Measurements from ENCODE around the gene HSD17B12. TPM values are rescaled to one million over a fixed set of nuclear protein-coding genes. Genes with fewer than 3 reads are reported as not detected.
"Not testable (repeated sequence)": the region's sequence is repeated elsewhere in the genome, so short reads cannot be mapped to it uniquely, and the experiment has no call there.

HSD17B12 gene
- total RNA-seq, 1 experiment from 2014 or later, result 49.3 TPM

GRCh38 chr11:43676933-43677332, 3.6 kb upstream of the HSD17B12 start:
- DNase-seq, result no peak
- Histone ChIP-seq H3K9me3 (no peaks in the 10 kb centered on the region; the same call in 1 of the 2 replicates), H3K27me3 (peaks cover 20% of the 10 kb centered on the region), H3K4me3 (no peak overlapping the region), H3K36me3 (peaks cover 2% of the 10 kb centered on the region; the same call in 1 of the 2 replicates)

GRCh38 chr11:43681401-43681942, 934 bp downstream of the HSD17B12 start:
- peak overlapping the region; percentile 73 for H3K4me3 ChIP-seq
- DNase-seq, result no peak
- no peaks in the 10 kb centered on the region for H3K27me3 ChIP-seq

GRCh38 chr11:43682081-43682480, 1.5 kb downstream of the HSD17B12 start:
- not testable (repeated sequence) for H3K9me3 ChIP-seq, DNase-seq, H3K27me3 ChIP-seq
- Histone ChIP-seq H3K36me3 (peaks cover 25% of the 10 kb centered on the region), H3K4me3 (peak overlapping the region; percentile 73)

More at GRCh38 chr11:43681401-43681942, 934 bp downstream of the HSD17B12 start:
- peaks cover 25% of the 10 kb centered on the region for H3K36me3 ChIP-seq
- no peaks in the 10 kb centered on the region; the same call in 1 of the 2 replicates for H3K9me3 ChIP-seq

- H3K4me3 ChIP-seq, result no peak overlapping the region
- no peaks in the 10 kb centered on the region for H3K27me3 ChIP-seq
- peaks cover 32% of the 10 kb centered on the region for H3K36me3 ChIP-seq
- H3K9me3 ChIP-seq, result no peaks in the 10 kb centered on the region
- DNase-seq, result no peak
Observed at GRCh38 chr11:43685440-43685839, 4.9 kb downstream of the HSD17B12 start.

- Histone ChIP-seq H3K36me3 (peaks cover 32% of the 10 kb centered on the region), H3K4me3 (no peak overlapping the region), H3K27me3 (no peaks in the 10 kb centered on the region), H3K9me3 (no peaks in the 10 kb centered on the region)
- no peak for DNase-seq
Observed at GRCh38 chr11:43686207-43686606, 5.7 kb downstream of the HSD17B12 start.

GRCh38 chr11:43687120-43687791, 6.7 kb downstream of the HSD17B12 start:
- Histone ChIP-seq H3K4me3 (no peak overlapping the region), H3K36me3 (peaks cover 31% of the 10 kb centered on the region), H3K9me3 (no peaks in the 10 kb centered on the region), H3K27me3 (no peaks in the 10 kb centered on the region)
- DNase-seq, result peak; percentile 9

- H3K9me3 ChIP-seq, result no peaks in the 10 kb centered on the region
- no peak overlapping the region for H3K4me3 ChIP-seq
- no peak for DNase-seq
- H3K36me3 ChIP-seq, result peaks cover 24% of the 10 kb centered on the region
- no peaks in the 10 kb centered on the region for H3K27me3 ChIP-seq
Observed at GRCh38 chr11:43688394-43688793, 7.9 kb downstream of the HSD17B12 start.

GRCh38 chr11:43689167-43689566, 8.6 kb downstream of the HSD17B12 start:
- DNase-seq, result no peak
- Histone ChIP-seq H3K36me3 (peaks cover 20% of the 10 kb centered on the region), H3K27me3 (no peaks in the 10 kb centered on the region), H3K4me3 (no peak overlapping the region), H3K9me3 (no peaks in the 10 kb centered on the region)

- H3K36me3 ChIP-seq, result peaks cover 18% of the 10 kb centered on the region
- no peak for DNase-seq
- H3K9me3 ChIP-seq, result no peaks in the 10 kb centered on the region; the same call in 1 of the 2 replicates
- no peak overlapping the region for H3K4me3 ChIP-seq
- no peaks in the 10 kb centered on the region for H3K27me3 ChIP-seq
Observed at GRCh38 chr11:43690929-43691725, 10.6 kb downstream of the HSD17B12 start.

- no peak for DNase-seq
- H3K27me3 ChIP-seq, result no peaks in the 10 kb centered on the region
- no peak overlapping the region for H3K4me3 ChIP-seq
- peaks cover 19% of the 10 kb centered on the region for H3K36me3 ChIP-seq
- no peaks in the 10 kb centered on the region; the same call in 1 of the 2 replicates for H3K9me3 ChIP-seq
Observed at GRCh38 chr11:43691806-43692205, 11.3 kb downstream of the HSD17B12 start.

- Histone ChIP-seq H3K27me3 (no peaks in the 10 kb centered on the region), H3K4me3 (no peak overlapping the region), H3K9me3 (no peaks in the 10 kb centered on the region; the same call in 1 of the 2 replicates), H3K36me3 (peaks cover 21% of the 10 kb centered on the region)
- no peak for DNase-seq
Observed at GRCh38 chr11:43693069-43693468, 12.5 kb downstream of the HSD17B12 start.

- no peaks in the 10 kb centered on the region for H3K27me3 ChIP-seq
- no peak for DNase-seq
- H3K9me3 ChIP-seq, result no peaks in the 10 kb centered on the region; the same call in 1 of the 2 replicates
- no peak overlapping the region for H3K4me3 ChIP-seq
- peaks cover 21% of the 10 kb centered on the region for H3K36me3 ChIP-seq
Observed at GRCh38 chr11:43693731-43694130, 13.2 kb downstream of the HSD17B12 start.

GRCh38 chr11:43694477-43694876, 13.9 kb downstream of the HSD17B12 start:
- no peak for DNase-seq
- H3K36me3 ChIP-seq, result peaks cover 21% of the 10 kb centered on the region
- H3K9me3 ChIP-seq, result peaks cover 3% of the 10 kb centered on the region; the same call in 1 of the 2 replicates
- no peak overlapping the region for H3K4me3 ChIP-seq
- H3K27me3 ChIP-seq, result no peaks in the 10 kb centered on the region

GRCh38 chr11:43697679-43698078, 17.1 kb downstream of the HSD17B12 start:
- no peak for DNase-seq

GRCh38 chr11:43699870-43700269, 19.3 kb downstream of the HSD17B12 start:
- Histone ChIP-seq H3K27me3 (no peaks in the 10 kb centered on the region), H3K4me3 (no peak overlapping the region), H3K36me3 (peaks cover 16% of the 10 kb centered on the region), H3K9me3 (peaks cover 22% of the 10 kb centered on the region)
- no peak for DNase-seq

More at GRCh38 chr11:43697679-43698078, 17.1 kb downstream of the HSD17B12 start:
- Histone ChIP-seq H3K27me3 (no peaks in the 10 kb centered on the region), H3K4me3 (no peak overlapping the region), H3K9me3 (peaks cover 20% of the 10 kb centered on the region), H3K36me3 (peaks cover 19% of the 10 kb centered on the region)

- Histone ChIP-seq H3K36me3 (peaks cover 7% of the 10 kb centered on the region), H3K9me3 (peaks cover 11% of the 10 kb centered on the region), H3K27me3 (no peaks in the 10 kb centered on the region)
Observed at GRCh38 chr11:43706631-43707030, 26.1 kb downstream of the HSD17B12 start.

GRCh38 chr11:43708776-43709175, 28.2 kb downstream of the HSD17B12 start:
- H3K9me3 ChIP-seq, result no peaks in the 10 kb centered on the region
- DNase-seq, result no peak
- no peak overlapping the region for H3K4me3 ChIP-seq
- peaks cover 7% of the 10 kb centered on the region; the same call in 1 of the 2 replicates for H3K36me3 ChIP-seq
- H3K27me3 ChIP-seq, result no peaks in the 10 kb centered on the region

More at GRCh38 chr11:43706631-43707030, 26.1 kb downstream of the HSD17B12 start:
- no peak for DNase-seq
- no peak overlapping the region for H3K4me3 ChIP-seq
